Gastrocnemius medialis (tissue), 4 donors: ENCODE results near the gene PCK2. TPM values are rescaled to one million over a fixed set of nuclear protein-coding genes. Genes with fewer than 3 reads are reported as not detected.

Source experiments
- ATAC-seq, 2 donors: fragments of 150-250 bp; one replicate each; pipeline ENCODE4 v1.9.1; 2016
- DNase-seq, 2 donors: peaks; one replicate each; pipeline ENCODE4 v3.0.0-alpha.2; 2019
- H3K27ac ChIP-seq, 4 donors: fragments of 200-600 bp; sonication (generic); 1 replicate in 1 of 4; 2 replicates in 3 of 4; pipeline ENCODE4 v1.5.1; 2016 to 2018; ENCODE audit warnings: mild to moderate bottlenecking in 2 of 4, moderate library complexity in 1 of 4
- H3K27me3 ChIP-seq, 3 donors: fragments of 200-600 bp; sonication (generic) in 2 of 3; 1 replicate in 1 of 3; 2 replicates in 2 of 3; pipeline versions ENCODE4 v1.5.1 to v1.6.0; 2016 to 2019; ENCODE audit warnings: mild to moderate bottlenecking in 1 of 3, moderate library complexity in 1 of 3
- H3K36me3 ChIP-seq, 2 donors: fragments of 200-600 bp; sonication (generic) in 1 of 2; one replicate each; pipeline ENCODE4 v1.5.1; 2017 to 2018
- H3K4me1 ChIP-seq, 2 donors: fragments of 200-600 bp; sonication (generic) in 1 of 2; one replicate each; pipeline ENCODE4 v1.5.1; 2016 to 2017; ENCODE audit warnings: mild to moderate bottlenecking in 2 of 2
- H3K4me3 ChIP-seq, 4 donors: fragments of 200-600 bp; sonication (generic) in 3 of 4; 1 replicate in 1 of 4; 2 replicates in 3 of 4; pipeline ENCODE4 v1.5.1; 2016 to 2019; ENCODE audit warnings: mild to moderate bottlenecking in 2 of 4
- H3K9me3 ChIP-seq, 3 donors: fragments of 200-600 bp; sonication (generic) in 2 of 3; 1 replicate in 1 of 3; 2 replicates in 2 of 3; pipeline ENCODE4 v1.5.1; 2016 to 2019
- POLR2A ChIP-seq, 2 donors: fragments of 450-650 bp; IDR thresholded peaks; one replicate each; pipeline ENCODE4 v1.6.1; 2017; ENCODE audit warnings: antibody characterized with exemption in 2 of 2, mild to moderate bottlenecking in 2 of 2, moderate library complexity in 2 of 2
- in situ Hi-C, 4 donors: fragments of 200-750 bp; cut with MboI; loops; one replicate each; pipeline versions ENCODE4 v1.15.0 to v1.8.0; 2017; ENCODE audit warnings: low sequenced_read_pairs in 4 of 4
- intact Hi-C: fragments of 100-400 bp; cut with DNase I; formaldehyde crosslinking; loops from one replicate; pipeline ENCODE4 v1.15.1; 2023; ENCODE audit warnings: low total_unique reads
- total RNA-seq, 4 donors: library from RNA; depleted of rRNA; stranded (reverse); fragments of >200 nt; gene quantifications; one replicate each; pipeline versions ENCODE4 v1.1.0 to v1.2.3, GENCODE V29; 2016
- TF ChIP-seq, protein P1 (sequence below), 5 experiments: fragments of 450-650 bp in 3 of 5; fragments of 200-600 bp in 2 of 5; sonication (generic) in 2 of 5; IDR thresholded peaks in 4 of 5; conservative IDR thresholded peaks in 1 of 5; 1 replicate in 4 of 5; 2 replicates in 1 of 5; pipeline ENCODE4 v1.5.1; 2016 to 2019; ENCODE audit warnings: antibody characterized with exemption in 5 of 5, mild to moderate bottlenecking in 3 of 5, moderate library complexity in 3 of 5

Gene PCK2
- total RNA-seq, 4 donors from 2014 or later = 1.9 to 9.8 (median 3.6) TPM

DNA sequence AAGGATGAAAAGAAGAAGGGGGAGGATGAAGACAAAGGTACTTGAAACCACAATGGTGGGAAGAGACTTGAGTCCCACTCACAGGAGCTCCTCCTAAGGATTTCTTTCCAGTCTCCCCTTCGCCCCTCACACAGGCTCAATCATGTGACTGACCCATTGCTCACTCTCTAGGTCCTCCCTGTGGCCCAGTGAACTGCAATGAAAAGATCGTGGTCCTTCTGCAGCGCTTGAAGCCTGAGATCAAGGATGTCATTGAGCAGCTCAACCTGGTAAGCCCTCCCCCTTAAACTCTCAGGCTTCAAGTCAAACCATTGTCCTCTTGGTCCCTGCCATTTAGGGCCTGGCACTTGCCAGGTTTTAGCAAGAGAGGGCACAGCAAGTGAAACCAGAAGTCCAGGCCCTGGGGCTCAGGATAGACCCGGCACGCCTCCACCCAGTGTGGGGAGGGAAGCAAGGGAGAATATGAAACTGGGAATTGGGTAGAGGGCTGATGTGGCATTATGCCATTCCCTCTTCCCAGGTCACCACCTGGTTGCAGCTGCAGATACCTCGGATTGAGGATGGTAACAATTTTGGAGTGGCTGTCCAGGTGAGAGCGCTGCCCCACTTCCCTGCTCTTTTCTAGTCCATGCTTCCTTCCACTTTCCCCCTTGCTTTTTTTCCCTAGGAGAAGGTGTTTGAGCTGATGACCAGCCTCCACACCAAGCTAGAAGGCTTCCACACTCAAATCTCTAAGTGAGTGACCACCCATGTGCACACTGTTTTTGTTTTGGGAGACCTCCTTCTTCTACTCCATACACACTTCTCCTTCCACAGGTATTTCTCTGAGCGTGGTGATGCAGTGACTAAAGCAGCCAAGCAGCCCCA lies 43.7 kb downstream of the PCK2 start:
- H3K4me1 ChIP-seq = peaks cover 38 to 56% of the 10 kb centered on the region in 2 donors
- intact Hi-C loops (no loop called here), in situ Hi-C loops (loop anchor here in 1 of 4 donors (25.0 kb wide), 1 partner anchor 825 kb away; the partner anchor contains the start of genes BCL2L2, PABPN1 and PPP1R3E)
- H3K4me3 ChIP-seq = no peak overlapping the region
- H3K27me3 ChIP-seq = no peaks in the 10 kb centered on the region
- ATAC-seq (no peak), DNase-seq (no peak)
- no peak for TF ChIP-seq POLR2A (IDR thresholded peaks at IDR 0.05)
- TF ChIP-seq, protein P1, sequence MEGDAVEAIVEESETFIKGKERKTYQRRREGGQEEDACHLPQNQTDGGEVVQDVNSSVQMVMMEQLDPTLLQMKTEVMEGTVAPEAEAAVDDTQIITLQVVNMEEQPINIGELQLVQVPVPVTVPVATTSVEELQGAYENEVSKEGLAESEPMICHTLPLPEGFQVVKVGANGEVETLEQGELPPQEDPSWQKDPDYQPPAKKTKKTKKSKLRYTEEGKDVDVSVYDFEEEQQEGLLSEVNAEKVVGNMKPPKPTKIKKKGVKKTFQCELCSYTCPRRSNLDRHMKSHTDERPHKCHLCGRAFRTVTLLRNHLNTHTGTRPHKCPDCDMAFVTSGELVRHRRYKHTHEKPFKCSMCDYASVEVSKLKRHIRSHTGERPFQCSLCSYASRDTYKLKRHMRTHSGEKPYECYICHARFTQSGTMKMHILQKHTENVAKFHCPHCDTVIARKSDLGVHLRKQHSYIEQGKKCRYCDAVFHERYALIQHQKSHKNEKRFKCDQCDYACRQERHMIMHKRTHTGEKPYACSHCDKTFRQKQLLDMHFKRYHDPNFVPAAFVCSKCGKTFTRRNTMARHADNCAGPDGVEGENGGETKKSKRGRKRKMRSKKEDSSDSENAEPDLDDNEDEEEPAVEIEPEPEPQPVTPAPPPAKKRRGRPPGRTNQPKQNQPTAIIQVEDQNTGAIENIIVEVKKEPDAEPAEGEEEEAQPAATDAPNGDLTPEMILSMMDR (IDR thresholded peaks at IDR 0.05 in 4 of 5, conservative IDR thresholded peaks at IDR 0.05 in 1 of 5) = no peak
- no peaks in the 10 kb centered on the region for H3K9me3 ChIP-seq
- H3K36me3 ChIP-seq = peaks cover 0 to 18% of the 10 kb centered on the region in 2 donors
- peak overlapping the region; percentile 92 to 99 (median 96) for H3K27ac ChIP-seq

- peak overlapping the region; percentile 95 to 99 (median 98) for H3K27ac ChIP-seq
- H3K9me3 ChIP-seq = no peaks in the 10 kb centered on the region
- H3K4me1 ChIP-seq = peaks cover 35 to 51% of the 10 kb centered on the region in 2 donors
- no peak overlapping the region for H3K4me3 ChIP-seq
- intact Hi-C loops = no loop called here
- DNase-seq = no peak
- no peaks in the 10 kb centered on the region for H3K27me3 ChIP-seq
- peaks cover 0 to 20% of the 10 kb centered on the region in 2 donors for H3K36me3 ChIP-seq
- no peak for TF ChIP-seq POLR2A (IDR thresholded peaks at IDR 0.05)
- TF ChIP-seq, protein P1 (IDR thresholded peaks at IDR 0.05 in 4 of 5, conservative IDR thresholded peaks at IDR 0.05 in 1 of 5) = no peak
- ATAC-seq = no peak
- in situ Hi-C loops = loop anchor here in 1 of 4 donors (25.0 kb wide), 1 partner anchor 826 kb away; the partner anchor contains the start of genes BCL2L2, PABPN1 and PPP1R3E
Measured at GRCh38 chr14:24138396-24139271, 44.5 kb downstream of the PCK2 start.

- intact Hi-C loops (no loop called here), in situ Hi-C loops (loop anchor here in 1 of 4 donors (25.0 kb wide), 1 partner anchor 827 kb away; the partner anchor contains the start of genes BCL2L2, PABPN1 and PPP1R3E)
- peak overlapping the region in 1 of 4 donors; percentile 75 for H3K4me3 ChIP-seq
- H3K36me3 ChIP-seq = peaks cover 0 to 27% of the 10 kb centered on the region in 2 donors
- ATAC-seq = no peak
- H3K9me3 ChIP-seq = no peaks in the 10 kb centered on the region
- DNase-seq = no peak
- no peak for TF ChIP-seq POLR2A (IDR thresholded peaks at IDR 0.05)
- TF ChIP-seq, protein P1 (IDR thresholded peaks at IDR 0.05 in 4 of 5, conservative IDR thresholded peaks at IDR 0.05 in 1 of 5) = no peak
- peaks cover 35 to 51% of the 10 kb centered on the region in 2 donors for H3K4me1 ChIP-seq
- peak overlapping the region; percentile 95 to 99 (median 98) for H3K27ac ChIP-seq
- no peaks in the 10 kb centered on the region for H3K27me3 ChIP-seq
Measured at GRCh38 chr14:24139272-24139934, 45.3 kb downstream of the PCK2 start.
